Calu3 (cell line): Measurements from ENCODE around the gene BAZ1A. TPM values are rescaled to one million over a fixed set of nuclear protein-coding genes. Genes with fewer than 3 reads are reported as not detected.

Experiments used
- BruUV-seq: library from RNA; stranded (reverse); fragments of 400-500 nt; replicated peaks from 2 replicates; lab custom pipeline; 2021; lab: Mats Ljungman, UMichigan
- CTCF ChIA-PET: fragments of 300-600 bp; sonication (Branson Sonifier 250); formaldehyde crosslinking; loops from one replicate; lab custom pipeline; 2022; ENCODE audit warnings: antibody characterized with exemption; lab: Charles Lee
- DNase-seq: peaks from one replicate; pipeline ENCODE4 v3.0.0; 2022
- H3K27ac Mint-ChIP-seq: one replicate; pipeline ENCODE4 v1.8.0; 2022; ENCODE audit warnings: mixed read lengths; ENCODE audit not compliant: unreplicated experiment
- H3K27me3 Mint-ChIP-seq: one replicate; pipeline ENCODE4 v1.8.0; 2022; ENCODE audit warnings: mixed read lengths; ENCODE audit not compliant: unreplicated experiment
- H3K36me3 Mint-ChIP-seq: one replicate; pipeline ENCODE4 v1.8.0; 2022; ENCODE audit warnings: mild to moderate bottlenecking, moderate library complexity, mixed read lengths; ENCODE audit not compliant: insufficient read depth, unreplicated experiment
- H3K4me1 Mint-ChIP-seq: one replicate; pipeline ENCODE4 v1.8.0; 2022; ENCODE audit warnings: mild to moderate bottlenecking, low read depth, mixed read lengths; ENCODE audit not compliant: unreplicated experiment
- H3K4me3 Mint-ChIP-seq: one replicate; pipeline ENCODE4 v1.8.0; 2022; ENCODE audit warnings: mild to moderate bottlenecking, low read depth, moderate library complexity, mixed read lengths; ENCODE audit not compliant: unreplicated experiment
- H3K9me3 Mint-ChIP-seq: one replicate; pipeline ENCODE4 v1.8.0; 2022; ENCODE audit warnings: low read depth, mixed read lengths; ENCODE audit not compliant: unreplicated experiment
- intact Hi-C: fragments of 100-400 bp; cut with micrococcal nuclease; formaldehyde crosslinking; loops from one replicate; pipeline ENCODE4 v1.10.0; 2022; ENCODE audit not compliant: unreplicated experiment
- total RNA-seq: library from RNA; stranded (reverse); gene quantifications from 2 replicates; pipeline ENCODE4 v1.2.3, GENCODE V29; 2022
- TF ChIP-seq, protein P1 (sequence below): fragments of 200-600 bp; IDR thresholded peaks from one replicate; pipeline ENCODE4 v1.8.0; 2022; ENCODE audit warnings: antibody characterized with exemption; ENCODE audit not compliant: unreplicated experiment

BAZ1A gene
- total RNA-seq, 1 experiment from 2014 or later = 35.7 TPM

DNA sequence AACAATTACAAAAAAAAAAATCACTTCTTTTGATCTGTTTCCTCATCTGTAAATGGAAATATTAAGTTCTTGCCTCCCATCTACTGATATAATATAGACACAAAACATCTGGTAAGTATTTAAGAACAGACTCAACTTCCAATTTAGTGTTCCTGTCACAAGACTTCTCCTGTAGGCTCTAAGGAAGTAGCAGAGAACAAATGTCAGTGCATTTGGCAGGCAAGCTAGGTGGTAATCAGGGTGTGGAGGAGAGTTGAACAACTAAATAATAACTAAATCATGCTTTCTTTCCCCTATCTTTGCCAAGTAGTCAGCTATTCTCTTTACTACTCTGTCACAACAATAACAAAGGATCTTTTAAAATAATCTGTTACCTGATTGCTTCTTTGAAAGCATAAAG lies 22.1 kb downstream of the BAZ1A start:
- BruUV-seq = no TSS peak

DNA sequence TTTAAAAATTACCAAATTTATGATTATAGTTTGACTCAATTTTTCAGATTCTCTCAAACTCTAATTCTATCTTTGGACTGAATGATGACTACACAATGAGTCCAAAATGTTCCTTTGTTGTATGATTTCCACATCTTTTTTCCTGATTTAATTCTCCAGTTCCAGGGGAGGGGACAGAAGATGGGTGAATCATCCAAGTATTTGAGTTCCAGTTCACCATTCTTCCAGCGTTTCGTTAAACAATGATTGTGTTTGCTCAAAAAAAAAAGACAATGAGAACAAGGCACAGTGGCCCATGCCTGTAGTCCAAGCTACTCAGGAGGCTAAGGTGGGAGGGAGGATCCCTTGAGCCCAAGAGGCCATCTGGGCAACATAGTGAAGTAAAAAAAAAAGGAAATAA lies 23.8 kb downstream of the BAZ1A start:
- no peaks in the 10 kb centered on the region for H3K9me3 Mint-ChIP-seq
- CTCF ChIA-PET = interaction anchor here (0.7 kb wide), 1 partner anchor 82 kb away, joined by 3 read pairs; no protein-coding TSS in a partner anchor
- H3K4me3 Mint-ChIP-seq = no peak overlapping the region
- intact Hi-C loops = no loop called here
- H3K4me1 Mint-ChIP-seq = no peaks in the 10 kb centered on the region
- DNase-seq = no peak
- TF ChIP-seq, protein P1, sequence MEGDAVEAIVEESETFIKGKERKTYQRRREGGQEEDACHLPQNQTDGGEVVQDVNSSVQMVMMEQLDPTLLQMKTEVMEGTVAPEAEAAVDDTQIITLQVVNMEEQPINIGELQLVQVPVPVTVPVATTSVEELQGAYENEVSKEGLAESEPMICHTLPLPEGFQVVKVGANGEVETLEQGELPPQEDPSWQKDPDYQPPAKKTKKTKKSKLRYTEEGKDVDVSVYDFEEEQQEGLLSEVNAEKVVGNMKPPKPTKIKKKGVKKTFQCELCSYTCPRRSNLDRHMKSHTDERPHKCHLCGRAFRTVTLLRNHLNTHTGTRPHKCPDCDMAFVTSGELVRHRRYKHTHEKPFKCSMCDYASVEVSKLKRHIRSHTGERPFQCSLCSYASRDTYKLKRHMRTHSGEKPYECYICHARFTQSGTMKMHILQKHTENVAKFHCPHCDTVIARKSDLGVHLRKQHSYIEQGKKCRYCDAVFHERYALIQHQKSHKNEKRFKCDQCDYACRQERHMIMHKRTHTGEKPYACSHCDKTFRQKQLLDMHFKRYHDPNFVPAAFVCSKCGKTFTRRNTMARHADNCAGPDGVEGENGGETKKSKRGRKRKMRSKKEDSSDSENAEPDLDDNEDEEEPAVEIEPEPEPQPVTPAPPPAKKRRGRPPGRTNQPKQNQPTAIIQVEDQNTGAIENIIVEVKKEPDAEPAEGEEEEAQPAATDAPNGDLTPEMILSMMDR = no peak
- BruUV-seq = no TSS peak
- H3K27ac Mint-ChIP-seq = no peak overlapping the region
- peaks cover 7% of the 10 kb centered on the region for H3K36me3 Mint-ChIP-seq
- no peaks in the 10 kb centered on the region for H3K27me3 Mint-ChIP-seq

More for the DNA sequence above, 22.1 kb downstream of the BAZ1A start:
- no peaks in the 10 kb centered on the region for H3K27me3 Mint-ChIP-seq
- H3K4me3 Mint-ChIP-seq = no peak overlapping the region
- H3K9me3 Mint-ChIP-seq = no peaks in the 10 kb centered on the region
- no peak for DNase-seq
- no peaks in the 10 kb centered on the region for H3K4me1 Mint-ChIP-seq
- H3K36me3 Mint-ChIP-seq = peaks cover 13% of the 10 kb centered on the region
- TF ChIP-seq, protein P1 = no peak
- H3K27ac Mint-ChIP-seq = no peak overlapping the region
- CTCF ChIA-PET = no interaction called here
- intact Hi-C loops = no loop called here

DNA sequence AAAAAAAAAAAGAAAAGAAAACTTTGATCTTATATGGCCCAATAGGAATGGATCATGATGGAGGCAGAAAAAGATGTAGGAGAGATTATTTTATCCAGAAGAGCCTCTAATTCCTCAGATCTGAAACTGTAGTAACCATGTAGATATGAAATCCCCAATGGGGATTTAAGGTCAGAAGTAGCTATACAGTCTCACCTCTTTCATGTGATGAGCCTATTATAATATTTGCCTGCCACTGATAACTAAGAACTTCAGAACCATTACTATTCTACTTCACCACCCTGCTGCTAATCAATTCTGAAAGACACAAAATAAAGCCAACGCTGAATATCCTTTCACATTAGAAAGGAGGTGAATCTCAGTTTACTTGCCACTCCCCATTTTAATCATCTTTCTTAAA lies 29.3 kb downstream of the BAZ1A start:
- H3K4me1 Mint-ChIP-seq = peaks cover 8% of the 10 kb centered on the region
- no peak overlapping the region for H3K4me3 Mint-ChIP-seq
- DNase-seq = no peak
- no TSS peak for BruUV-seq
- H3K9me3 Mint-ChIP-seq = no peaks in the 10 kb centered on the region
- intact Hi-C loops = no loop called here
- no peaks in the 10 kb centered on the region for H3K36me3 Mint-ChIP-seq
- CTCF ChIA-PET = no interaction called here
- no peaks in the 10 kb centered on the region for H3K27me3 Mint-ChIP-seq
- no peak overlapping the region for H3K27ac Mint-ChIP-seq
- TF ChIP-seq, protein P1 = no peak

DNA sequence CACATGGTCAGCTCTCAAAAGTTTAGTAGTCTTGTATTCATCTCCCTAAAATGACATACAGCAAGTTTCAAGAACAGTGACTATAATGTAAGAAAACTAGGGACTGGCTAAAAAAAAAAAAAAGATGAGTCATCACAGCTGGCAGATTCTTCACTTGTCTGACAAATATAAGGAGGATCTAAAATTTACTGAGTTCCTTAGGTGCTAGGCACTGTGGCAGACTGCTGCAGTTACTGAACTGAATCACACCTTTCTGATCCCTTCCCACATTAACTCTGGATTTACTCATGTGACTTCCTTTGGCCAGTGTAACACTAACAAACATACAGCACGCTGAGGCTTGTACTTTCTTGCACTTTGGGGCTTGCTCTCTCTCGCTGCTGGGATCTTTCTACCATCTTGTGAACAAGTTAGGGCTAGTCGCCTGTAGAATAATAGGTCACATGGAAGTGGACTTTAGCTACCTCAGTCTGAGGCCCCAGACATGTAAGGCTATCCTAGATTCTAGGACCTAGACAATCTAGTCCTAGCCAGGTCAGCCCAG lies 32.1 kb downstream of the BAZ1A start:
- H3K4me1 Mint-ChIP-seq = peaks cover 8% of the 10 kb centered on the region
- H3K27ac Mint-ChIP-seq = no peak overlapping the region
- DNase-seq = no peak
- no peak overlapping the region for H3K4me3 Mint-ChIP-seq
- no peaks in the 10 kb centered on the region for H3K9me3 Mint-ChIP-seq
- TF ChIP-seq, protein P1 = no peak
- CTCF ChIA-PET = interaction anchor here (0.5 kb wide), 1 partner anchor 183 kb away, joined by 4 read pairs; no protein-coding TSS in a partner anchor
- no TSS peak for BruUV-seq
- intact Hi-C loops = no loop called here
- no peaks in the 10 kb centered on the region for H3K27me3 Mint-ChIP-seq
- no peaks in the 10 kb centered on the region for H3K36me3 Mint-ChIP-seq
